Endothelial cell (in vitro differentiated cells): ENCODE measurements around the gene KDM4C. TPM values are rescaled to one million over a fixed set of nuclear protein-coding genes. Genes with fewer than 3 reads are reported as not detected.

Experiments
- DNase-seq: peaks from one replicate; pipeline ENCODE4 v3.0.0; 2021; ENCODE audit warnings: low spot score
- H3K27ac Mint-ChIP-seq: one replicate; pipeline ENCODE4 v1.8.0; 2021; ENCODE audit warnings: mixed read lengths, inconsistent platforms; ENCODE audit not compliant: unreplicated experiment
- H3K27me3 Mint-ChIP-seq: one replicate; pipeline ENCODE4 v1.8.0; 2021; ENCODE audit warnings: mild to moderate bottlenecking, moderate library complexity, mixed read lengths, inconsistent platforms; ENCODE audit not compliant: unreplicated experiment
- H3K36me3 Mint-ChIP-seq: one replicate; pipeline ENCODE4 v1.8.0; 2021; ENCODE audit warnings: mild to moderate bottlenecking, low read depth, mixed read lengths, inconsistent platforms; ENCODE audit not compliant: unreplicated experiment
- H3K4me1 Mint-ChIP-seq: one replicate; pipeline ENCODE4 v1.8.0; 2021; ENCODE audit warnings: mild to moderate bottlenecking, mixed read lengths, inconsistent platforms; ENCODE audit not compliant: unreplicated experiment
- H3K4me3 Mint-ChIP-seq: one replicate; pipeline ENCODE4 v1.8.0; 2021; ENCODE audit warnings: mild to moderate bottlenecking, mixed read lengths, inconsistent platforms; ENCODE audit not compliant: unreplicated experiment
- H3K9me3 Mint-ChIP-seq: one replicate; pipeline ENCODE4 v1.8.0; 2021; ENCODE audit warnings: mixed read lengths, inconsistent platforms; ENCODE audit not compliant: unreplicated experiment
- total RNA-seq: library from RNA; stranded (reverse); fragmentation: NEBNext Ultra II Directional; extraction: Animal tissue kit (Norgen Biotek cat#: 25700); gene quantifications from one replicate; pipeline ENCODE4 v1.2.1, GENCODE V29; 2021; ENCODE audit not compliant: unreplicated experiment
- TF ChIP-seq, protein P1 (sequence below): fragments of 200-600 bp; sonication (generic); IDR thresholded peaks from one replicate; pipeline ENCODE4 v1.5.0; 2021; ENCODE audit warnings: antibody characterized with exemption; ENCODE audit not compliant: unreplicated experiment

KDM4C gene
- total RNA-seq, 1 donor from 2014 or later: 21.0 TPM

DNA sequence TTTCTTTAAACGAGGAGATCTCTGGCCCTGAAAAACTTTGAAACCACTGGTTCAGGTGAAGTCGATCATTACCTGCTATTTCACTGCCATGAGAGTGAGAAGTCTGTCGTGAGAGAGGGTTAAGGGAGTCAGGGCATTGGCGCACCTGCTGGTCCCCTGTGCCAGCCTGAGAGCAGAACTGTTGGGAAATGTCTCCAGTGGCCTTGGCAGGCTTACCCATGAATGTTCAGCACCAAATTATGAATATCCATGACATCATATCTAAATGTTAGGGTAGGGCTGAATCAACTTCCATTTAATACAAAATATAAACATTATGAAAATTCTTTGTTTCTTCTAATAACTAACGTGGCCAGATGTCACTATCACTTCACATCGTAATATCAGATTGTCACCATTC is 379.3 kb downstream of the KDM4C start:
- Mint-ChIP-seq H3K36me3 (peaks cover 3% of the 10 kb centered on the region), H3K9me3 (no peaks in the 10 kb centered on the region), H3K4me1 (no peaks in the 10 kb centered on the region), H3K27ac (no peak overlapping the region), H3K27me3 (no peaks in the 10 kb centered on the region), H3K4me3 (no peak overlapping the region)
- DNase-seq: no peak
- TF ChIP-seq, protein P1, sequence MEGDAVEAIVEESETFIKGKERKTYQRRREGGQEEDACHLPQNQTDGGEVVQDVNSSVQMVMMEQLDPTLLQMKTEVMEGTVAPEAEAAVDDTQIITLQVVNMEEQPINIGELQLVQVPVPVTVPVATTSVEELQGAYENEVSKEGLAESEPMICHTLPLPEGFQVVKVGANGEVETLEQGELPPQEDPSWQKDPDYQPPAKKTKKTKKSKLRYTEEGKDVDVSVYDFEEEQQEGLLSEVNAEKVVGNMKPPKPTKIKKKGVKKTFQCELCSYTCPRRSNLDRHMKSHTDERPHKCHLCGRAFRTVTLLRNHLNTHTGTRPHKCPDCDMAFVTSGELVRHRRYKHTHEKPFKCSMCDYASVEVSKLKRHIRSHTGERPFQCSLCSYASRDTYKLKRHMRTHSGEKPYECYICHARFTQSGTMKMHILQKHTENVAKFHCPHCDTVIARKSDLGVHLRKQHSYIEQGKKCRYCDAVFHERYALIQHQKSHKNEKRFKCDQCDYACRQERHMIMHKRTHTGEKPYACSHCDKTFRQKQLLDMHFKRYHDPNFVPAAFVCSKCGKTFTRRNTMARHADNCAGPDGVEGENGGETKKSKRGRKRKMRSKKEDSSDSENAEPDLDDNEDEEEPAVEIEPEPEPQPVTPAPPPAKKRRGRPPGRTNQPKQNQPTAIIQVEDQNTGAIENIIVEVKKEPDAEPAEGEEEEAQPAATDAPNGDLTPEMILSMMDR: no peak

DNA sequence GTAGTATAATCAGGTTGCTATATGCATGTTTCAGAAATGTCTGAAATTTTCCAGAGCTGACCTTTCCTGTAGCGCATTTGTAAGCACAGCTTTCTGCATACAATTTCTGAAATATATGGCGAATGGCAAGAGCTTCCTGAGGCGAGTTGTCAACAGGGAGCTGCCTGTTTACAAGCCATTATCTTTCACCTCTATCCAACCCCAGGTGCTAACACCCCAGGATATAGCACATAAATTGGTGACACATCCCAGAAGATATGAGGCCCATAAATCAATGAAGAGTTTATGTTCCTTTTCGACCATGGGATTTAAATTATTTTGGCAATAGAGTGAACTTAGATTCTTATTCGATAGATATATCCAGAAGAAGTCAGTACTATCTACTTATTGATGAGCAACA is 379.8 kb downstream of the KDM4C start:
- no peaks in the 10 kb centered on the region for H3K9me3 Mint-ChIP-seq
- TF ChIP-seq, protein P1: no peak
- H3K4me3 Mint-ChIP-seq: no peak overlapping the region
- no peak for DNase-seq
- H3K27me3 Mint-ChIP-seq: no peaks in the 10 kb centered on the region
- no peak overlapping the region for H3K27ac Mint-ChIP-seq
- no peaks in the 10 kb centered on the region for H3K4me1 Mint-ChIP-seq
- peaks cover 3% of the 10 kb centered on the region for H3K36me3 Mint-ChIP-seq

DNA sequence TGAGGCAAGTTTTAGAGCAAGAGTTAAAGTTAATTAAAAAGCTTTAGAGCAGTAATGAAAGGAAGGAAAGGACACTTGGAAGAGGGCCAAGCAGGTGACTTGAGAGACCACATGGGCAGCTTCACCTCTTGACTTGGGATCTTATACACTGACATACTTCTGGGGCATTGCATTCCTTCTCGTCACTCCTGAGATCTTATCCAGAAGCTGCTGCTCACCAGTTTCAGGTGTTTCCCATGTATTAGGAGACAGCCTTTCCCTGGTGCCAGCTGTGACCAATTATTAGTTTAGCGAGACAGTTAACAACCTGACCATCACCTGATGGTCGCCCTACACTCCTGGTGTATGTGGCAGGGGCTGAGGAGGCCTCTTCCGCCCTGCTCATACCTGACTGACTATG is 382.1 kb downstream of the KDM4C start:
- Mint-ChIP-seq H3K27ac (no peak overlapping the region), H3K4me1 (peaks cover 5% of the 10 kb centered on the region), H3K4me3 (no peak overlapping the region), H3K36me3 (peaks cover 3% of the 10 kb centered on the region), H3K27me3 (no peaks in the 10 kb centered on the region), H3K9me3 (no peaks in the 10 kb centered on the region)
- DNase-seq: no peak
- TF ChIP-seq, protein P1: no peak

DNA sequence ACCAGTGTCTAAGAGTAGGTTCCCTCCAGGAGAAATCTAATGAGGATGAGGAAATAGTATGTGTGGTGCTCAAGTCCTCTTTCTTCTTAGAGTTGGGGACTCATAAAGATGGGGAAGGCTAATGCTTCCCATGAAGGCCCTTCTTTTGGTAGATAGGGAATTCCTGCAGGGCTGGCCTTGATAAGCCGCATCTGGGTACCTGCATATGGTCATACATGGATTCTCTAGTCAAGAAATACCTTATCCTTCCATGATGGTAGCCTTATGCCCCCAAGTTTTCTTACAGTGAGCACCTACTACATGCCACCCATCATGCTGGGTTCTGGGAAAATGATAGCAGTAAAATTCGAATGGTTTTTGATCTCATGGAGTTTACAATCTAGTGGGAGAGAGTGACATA is 382.6 kb downstream of the KDM4C start:
- Mint-ChIP-seq H3K9me3 (no peaks in the 10 kb centered on the region), H3K27me3 (no peaks in the 10 kb centered on the region), H3K27ac (no peak overlapping the region), H3K36me3 (peaks cover 3% of the 10 kb centered on the region), H3K4me1 (peaks cover 5% of the 10 kb centered on the region), H3K4me3 (no peak overlapping the region)
- TF ChIP-seq, protein P1: no peak
- no peak for DNase-seq

DNA sequence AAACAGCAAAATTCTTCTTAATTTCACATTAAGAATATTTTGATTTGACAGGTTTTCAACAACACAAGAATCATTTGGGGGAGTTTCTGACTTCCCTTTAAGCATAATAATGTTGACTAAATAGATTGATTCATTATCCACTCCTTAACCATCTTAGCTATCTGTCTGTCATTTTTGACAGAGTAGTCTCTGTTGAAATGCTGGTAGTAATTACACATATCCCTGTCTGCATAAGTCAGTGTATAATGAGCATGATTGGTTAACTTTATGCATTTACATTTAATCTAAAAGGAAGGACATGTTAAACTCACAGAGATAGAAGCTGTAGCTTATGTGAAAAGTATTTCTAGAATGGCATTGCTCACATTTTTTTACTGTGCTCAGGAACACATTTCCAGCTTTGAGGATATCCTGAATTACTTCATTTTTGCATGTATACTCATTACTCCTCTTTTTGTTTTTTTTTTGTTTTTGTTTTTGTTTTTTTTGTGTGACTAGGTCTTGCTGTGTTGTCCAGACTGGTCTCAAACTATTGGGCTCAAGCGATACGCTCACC is 385.9 kb downstream of the KDM4C start:
- H3K36me3 Mint-ChIP-seq: peaks cover 7% of the 10 kb centered on the region
- H3K4me3 Mint-ChIP-seq: no peak overlapping the region
- no peak for DNase-seq
- no peak overlapping the region for H3K27ac Mint-ChIP-seq
- TF ChIP-seq, protein P1: no peak
- H3K9me3 Mint-ChIP-seq: no peaks in the 10 kb centered on the region
- no peaks in the 10 kb centered on the region for H3K27me3 Mint-ChIP-seq
- peaks cover 9% of the 10 kb centered on the region for H3K4me1 Mint-ChIP-seq
